Transverse colon (tissue), 4 donors: ENCODE results near the gene MPZL3.

Experiments
- CTCF ChIP-seq, 5 experiments: fragments of 200-600 bp in 3 of 5; fragments of 450-650 bp in 2 of 5; sonication (generic) in 3 of 5; IDR thresholded peaks; 1 replicate in 2 of 5; 2 replicates in 3 of 5; pipeline ENCODE4 v1.5.1; 2016 to 2017; ENCODE audit warnings: antibody characterized with exemption in 5 of 5, inconsistent platforms in 3 of 5, mild to moderate bottlenecking in 2 of 5, moderate library complexity in 1 of 5
- POLR2A ChIP-seq: fragments of 450-650 bp; IDR thresholded peaks from one replicate; pipeline ENCODE4 v1.6.1; 2016; ENCODE audit warnings: antibody characterized with exemption, mild to moderate bottlenecking, moderate library complexity
- POLR2AphosphoS5 ChIP-seq, 3 donors: sonication (generic); formaldehyde crosslinking; IDR thresholded peaks; one replicate each; pipeline ENCODE4 v1.6.1; 2016; ENCODE audit warnings: antibody characterized with exemption in 3 of 3

DNA sequence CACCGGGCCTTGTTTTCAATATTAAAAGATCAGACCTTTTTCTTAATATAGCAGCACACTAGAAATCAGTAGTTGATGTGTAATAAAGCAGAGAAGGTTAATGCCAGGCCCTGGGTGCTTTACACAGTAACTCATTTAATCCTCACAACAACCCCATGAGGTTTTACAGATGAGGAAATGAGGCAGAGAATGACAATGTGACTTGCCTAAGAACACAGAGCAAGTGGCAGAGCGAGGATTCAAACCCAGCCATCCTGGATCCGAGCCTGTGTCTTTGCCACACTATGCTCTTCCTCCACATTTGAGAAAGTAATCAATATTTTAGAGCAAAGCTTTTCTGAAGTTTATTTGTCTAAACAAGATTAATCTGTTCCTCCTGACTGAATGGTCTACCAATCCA lies 34.6 kb downstream of the MPZL3 start:
- TF ChIP-seq POLR2A = no peak
- no peak for TF ChIP-seq CTCF (IDR thresholded peaks at IDR 0.05)
- no peak for TF ChIP-seq POLR2AphosphoS5 (IDR thresholded peaks at IDR 0.05)
